Cardiac muscle cell (in vitro differentiated cells and primary cell): ENCODE data around the gene CMTR1. TPM values are rescaled to one million over a fixed set of nuclear protein-coding genes. Genes with fewer than 3 reads are reported as not detected.
"Not testable (repeated sequence)": the region's sequence is repeated elsewhere in the genome, so short reads cannot be mapped to it uniquely, and the experiment has no call there.

Experiments
- DNase-seq, 2 donors: peaks; one replicate each; pipeline versions ENCODE4 v3.0.0 to v3.0.0-alpha.2; 2010 to 2017; ENCODE audit warnings: low read depth in 1 of 2, low spot score in 1 of 2
- H3K27ac ChIP-seq: fragments of 200-600 bp; sonication (generic); 2 replicates; pipeline ENCODE4 v1.5.1; 2016
- H3K27me3 ChIP-seq: fragments of 200-600 bp; sonication (generic); 2 replicates; pipeline ENCODE4 v1.6.0; 2016; ENCODE audit warnings: control low read depth
- H3K36me3 ChIP-seq: fragments of 200-600 bp; sonication (generic); 2 replicates; pipeline ENCODE4 v1.5.1; 2016; ENCODE audit warnings: control low read depth
- H3K4me1 ChIP-seq: fragments of 200-600 bp; sonication (generic); 2 replicates; pipeline ENCODE4 v1.8.1; 2017; ENCODE audit warnings: low read depth, mild to moderate bottlenecking, mixed run types
- H3K4me3 ChIP-seq: fragments of 200-600 bp; sonication (generic); 2 replicates; pipeline ENCODE4 v1.5.1; 2016; ENCODE audit warnings: mild to moderate bottlenecking
- H3K9me3 ChIP-seq: fragments of 200-600 bp; sonication (generic); 2 replicates; pipeline ENCODE4 v1.5.1; 2017; ENCODE audit warnings: low read depth, mild to moderate bottlenecking, control low read depth
- CTCF ChIP-seq: IDR thresholded peaks from 2 replicates; pipeline ENCODE4 v1.5.1; 2012; ENCODE audit warnings: low read depth, mild to moderate bottlenecking, low read length
- polyA plus RNA-seq: library from polyadenylated mRNA; unstranded; fragments of >200 nt; fragmentation: Nextera tagmentation; extraction: Ambion mirVana; gene quantifications from 2 replicates; pipeline ENCODE4 v1.2.1, GENCODE V29; 2016
- total RNA-seq: library from RNA; depleted of rRNA; stranded (reverse); fragments of >200 nt; gene quantifications from 2 replicates; pipeline ENCODE4 v1.2.3, GENCODE V29; 2016

Gene CMTR1
- total and polyA plus RNA-seq, 2 experiments from 2014 or later = 41.2 to 53.3 TPM

DNA sequence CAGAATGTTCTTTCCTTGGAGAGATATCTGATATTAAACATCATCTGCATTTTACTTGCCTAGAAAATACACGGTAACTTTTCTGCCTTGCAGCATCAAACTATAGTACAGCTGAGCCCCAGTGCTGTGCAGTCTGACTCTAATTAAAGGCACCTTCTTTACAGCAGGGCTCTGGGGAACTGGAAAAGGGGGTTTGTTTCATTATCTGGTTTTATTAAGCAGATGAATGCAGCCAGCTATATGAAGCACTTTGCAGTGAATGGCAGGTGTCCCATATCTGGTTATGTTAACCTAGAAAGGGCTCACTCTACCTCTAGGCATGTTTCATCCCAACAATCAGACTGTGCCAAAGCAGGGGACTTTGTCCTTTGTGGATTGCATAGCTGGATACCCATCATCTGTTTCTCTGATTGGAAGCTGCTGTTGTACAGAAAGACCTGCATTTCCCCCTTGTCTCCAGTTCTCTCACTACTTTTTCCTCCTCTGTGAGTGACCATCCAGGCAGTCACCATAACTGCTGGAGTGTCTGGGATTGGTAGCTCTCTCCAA lies 39.6 kb upstream of the CMTR1 start:
- no peaks in the 10 kb centered on the region for H3K27me3 ChIP-seq
- TF ChIP-seq CTCF = no peak
- H3K36me3 ChIP-seq = peaks cover 35% of the 10 kb centered on the region
- peak overlapping the region; percentile 39 for H3K27ac ChIP-seq
- H3K4me1 ChIP-seq = peaks cover 8% of the 10 kb centered on the region
- H3K4me3 ChIP-seq = no peak overlapping the region
- no peaks in the 10 kb centered on the region for H3K9me3 ChIP-seq
- no peak for DNase-seq

GRCh38 chr6:37396571-37397180 lies 36.3 kb upstream of the CMTR1 start:
- TF ChIP-seq CTCF = no peak
- no peaks in the 10 kb centered on the region for H3K27me3 ChIP-seq
- peaks cover 11% of the 10 kb centered on the region for H3K36me3 ChIP-seq
- H3K27ac ChIP-seq = no peak overlapping the region
- no peak overlapping the region for H3K4me3 ChIP-seq
- peaks cover 31% of the 10 kb centered on the region for H3K4me1 ChIP-seq
- H3K9me3 ChIP-seq = no peaks in the 10 kb centered on the region
- peak in 1 of 2 donors; percentile 93 for DNase-seq

GRCh38 chr6:37399131-37399530 lies 33.9 kb upstream of the CMTR1 start:
- TF ChIP-seq CTCF = no peak
- Histone ChIP-seq H3K36me3 (no peaks in the 10 kb centered on the region), H3K4me3 (no peak overlapping the region), H3K4me1 (peaks cover 38% of the 10 kb centered on the region), H3K27ac (peak overlapping the region; percentile 2), H3K27me3 (no peaks in the 10 kb centered on the region), H3K9me3 (no peaks in the 10 kb centered on the region)
- peak; percentile 19 to 41 for DNase-seq

- Histone ChIP-seq H3K36me3 (no peaks in the 10 kb centered on the region), H3K27me3 (no peaks in the 10 kb centered on the region), H3K4me1 (peaks cover 38% of the 10 kb centered on the region), H3K27ac (no peak overlapping the region), H3K4me3 (no peak overlapping the region), H3K9me3 (no peaks in the 10 kb centered on the region)
- no peak for TF ChIP-seq CTCF
- no peak for DNase-seq
These were observed 33.1 kb upstream of the CMTR1 start for GRCh38 chr6:37399795-37400490.

GRCh38 chr6:37401658-37402057 lies 31.4 kb upstream of the CMTR1 start:
- H3K27me3 ChIP-seq, H3K9me3 ChIP-seq, H3K4me3 ChIP-seq, H3K36me3 ChIP-seq: not testable (repeated sequence)
- peaks cover 38% of the 10 kb centered on the region for H3K4me1 ChIP-seq
- DNase-seq = peak in 1 of 2 donors; percentile 42
- peak overlapping the region; percentile 67 for H3K27ac ChIP-seq

DNA sequence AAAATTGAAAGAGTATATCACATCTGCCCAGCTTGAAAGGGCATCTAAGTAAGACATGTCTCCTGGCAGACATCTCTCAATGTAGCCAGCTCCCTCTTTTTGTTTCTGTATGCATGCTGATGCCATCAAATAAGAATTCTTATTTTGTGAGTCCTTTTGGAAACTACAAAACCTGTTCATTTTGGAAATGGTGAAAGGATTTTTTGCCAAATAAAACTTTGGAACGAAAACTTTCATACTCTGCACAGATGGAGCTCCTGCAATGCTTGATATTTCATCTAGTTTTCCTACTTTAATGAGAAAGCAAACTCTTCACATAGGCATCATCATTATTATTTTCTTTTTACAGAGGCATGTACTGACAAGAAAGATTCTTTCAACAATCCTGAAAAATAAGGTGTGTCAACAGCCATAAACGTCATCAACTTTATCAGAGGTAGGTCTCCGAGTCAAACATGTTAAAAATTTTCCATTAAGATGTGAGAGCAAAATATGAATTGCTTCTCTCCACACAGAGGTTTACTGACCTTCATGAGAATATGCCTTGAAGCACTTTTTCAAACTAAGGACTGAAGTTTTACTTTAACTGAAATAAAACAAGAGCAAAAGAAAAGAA lies 26.2 kb upstream of the CMTR1 start:
- Histone ChIP-seq H3K4me1 (peaks cover 6% of the 10 kb centered on the region), H3K27ac (no peak overlapping the region), H3K36me3 (no peaks in the 10 kb centered on the region), H3K9me3 (no peaks in the 10 kb centered on the region), H3K27me3 (no peaks in the 10 kb centered on the region), H3K4me3 (no peak overlapping the region)
- DNase-seq = no peak
- TF ChIP-seq CTCF = no peak
